Measurements from ENCODE around the gene CFD. TPM values are rescaled to one million over a fixed set of nuclear protein-coding genes. Genes with fewer than 3 reads are reported as not detected.
"Not testable (repeated sequence)": the region's sequence is repeated elsewhere in the genome, so short reads cannot be mapped to it uniquely, and the experiment has no call there.

CFD gene
- total RNA-seq, 1 donor = 19.9 TPM

DNA sequence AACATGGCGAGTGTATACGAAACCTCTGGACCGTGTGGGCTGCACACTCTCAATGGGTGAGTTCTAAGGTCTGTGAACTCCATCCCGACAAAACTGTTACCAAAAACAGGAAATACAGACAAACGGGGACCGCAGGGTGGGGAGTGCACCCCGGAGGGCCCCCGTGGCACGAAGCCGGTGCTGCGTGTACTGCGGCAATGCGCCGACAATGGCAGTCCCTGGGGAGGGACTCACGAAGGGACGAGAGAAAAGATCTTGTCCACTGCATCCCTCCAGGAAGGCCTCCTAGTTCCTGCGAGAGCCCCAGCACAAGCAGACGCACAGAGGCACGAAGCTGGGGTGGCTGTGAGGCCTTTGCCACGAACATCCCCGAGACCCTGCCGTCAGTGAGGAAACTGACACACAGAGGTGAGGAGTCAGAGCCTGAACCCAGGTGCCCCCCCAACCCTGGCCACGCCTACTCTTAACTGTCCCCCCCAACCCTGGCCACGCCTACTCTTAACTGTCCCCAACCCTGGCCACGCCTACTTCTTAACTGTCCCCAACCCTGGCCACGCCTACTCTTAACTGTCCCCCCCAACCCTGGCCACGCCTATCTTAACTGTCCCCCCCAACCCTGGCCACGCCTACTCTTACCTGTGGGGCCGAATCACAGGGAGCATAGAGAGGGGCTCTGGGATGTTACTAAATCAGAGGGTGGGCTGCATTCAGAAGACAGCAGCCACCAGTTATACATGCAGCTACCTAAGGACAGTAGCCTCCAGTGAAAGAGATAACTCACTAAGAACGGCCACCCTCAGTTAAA is 29.3 kb downstream of the CFD start:
- Histone ChIP-seq H3K36me3 (ENCODE audit: insufficient read depth, low read length) (peaks cover 28% of the 10 kb centered on the region), H3K27ac (ENCODE audit: low read depth, low read length) (no peak overlapping the region), H3K27me3 (ENCODE audit: insufficient read depth, low read length) (no peaks in the 10 kb centered on the region), H4K20me1 (ENCODE audit: insufficient read depth, low read length) (peaks cover 4% of the 10 kb centered on the region), H3K4me1 (ENCODE audit: insufficient read depth, low read length) (peaks cover 5% of the 10 kb centered on the region), H3K9me3 (ENCODE audit: low read depth, low read length) (no peaks in the 10 kb centered on the region), H2AFZ (ENCODE audit: low read length) (no peak overlapping the region), H3K4me2 (ENCODE audit: insufficient read depth, low read length) (no peak overlapping the region), H3K79me2 (ENCODE audit: insufficient read depth, low read length) (peaks cover 25% of the 10 kb centered on the region), H3K4me3 (ENCODE audit: insufficient read depth, low read length) (no peak overlapping the region)
- no peak for DNase-seq (ENCODE audit: insufficient read length, low spot score, missing footprints)
- TF ChIP-seq, protein P1, sequence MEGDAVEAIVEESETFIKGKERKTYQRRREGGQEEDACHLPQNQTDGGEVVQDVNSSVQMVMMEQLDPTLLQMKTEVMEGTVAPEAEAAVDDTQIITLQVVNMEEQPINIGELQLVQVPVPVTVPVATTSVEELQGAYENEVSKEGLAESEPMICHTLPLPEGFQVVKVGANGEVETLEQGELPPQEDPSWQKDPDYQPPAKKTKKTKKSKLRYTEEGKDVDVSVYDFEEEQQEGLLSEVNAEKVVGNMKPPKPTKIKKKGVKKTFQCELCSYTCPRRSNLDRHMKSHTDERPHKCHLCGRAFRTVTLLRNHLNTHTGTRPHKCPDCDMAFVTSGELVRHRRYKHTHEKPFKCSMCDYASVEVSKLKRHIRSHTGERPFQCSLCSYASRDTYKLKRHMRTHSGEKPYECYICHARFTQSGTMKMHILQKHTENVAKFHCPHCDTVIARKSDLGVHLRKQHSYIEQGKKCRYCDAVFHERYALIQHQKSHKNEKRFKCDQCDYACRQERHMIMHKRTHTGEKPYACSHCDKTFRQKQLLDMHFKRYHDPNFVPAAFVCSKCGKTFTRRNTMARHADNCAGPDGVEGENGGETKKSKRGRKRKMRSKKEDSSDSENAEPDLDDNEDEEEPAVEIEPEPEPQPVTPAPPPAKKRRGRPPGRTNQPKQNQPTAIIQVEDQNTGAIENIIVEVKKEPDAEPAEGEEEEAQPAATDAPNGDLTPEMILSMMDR (IDR thresholded peaks at IDR 0.05; ENCODE audit: extremely low read depth, low read depth, low read length) = no peak

DNA sequence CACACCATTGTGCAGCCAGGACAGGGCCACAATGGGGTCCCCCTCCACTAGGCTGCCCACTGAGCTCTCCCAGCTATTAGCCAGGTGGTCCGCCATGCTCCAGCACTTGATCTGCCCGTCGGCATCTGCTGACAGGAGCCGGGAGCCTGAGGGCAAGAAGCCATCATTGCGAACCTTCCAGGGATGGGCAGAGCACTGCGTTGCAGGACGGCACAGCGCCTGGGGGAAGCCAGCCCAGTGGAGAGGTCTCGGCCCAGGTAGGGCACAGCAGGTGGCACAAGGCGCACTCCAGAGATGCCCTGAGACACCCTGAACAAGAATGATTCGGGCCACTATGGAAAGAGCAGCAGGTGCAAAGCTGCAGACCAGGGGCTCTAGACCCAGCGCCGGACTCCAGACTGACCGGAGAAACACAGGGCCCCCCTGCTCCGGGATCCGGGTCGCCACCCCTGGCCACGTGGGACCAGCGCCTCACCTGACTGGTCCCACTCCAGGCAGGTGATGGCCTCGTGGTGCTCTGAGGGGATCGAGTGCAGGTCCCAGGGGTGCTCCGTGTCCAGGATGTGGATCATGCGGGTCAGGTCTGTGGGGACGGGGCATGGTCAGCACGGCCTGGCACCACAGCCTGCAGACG is 30.3 kb downstream of the CFD start:
- Histone ChIP-seq H2AFZ (ENCODE audit: low read length) (no peak overlapping the region), H3K4me2 (ENCODE audit: insufficient read depth, low read length) (no peak overlapping the region), H3K9me3 (ENCODE audit: low read depth, low read length) (no peaks in the 10 kb centered on the region), H3K36me3 (ENCODE audit: insufficient read depth, low read length) (peaks cover 26% of the 10 kb centered on the region), H3K4me1 (ENCODE audit: insufficient read depth, low read length) (peaks cover 5% of the 10 kb centered on the region), H4K20me1 (ENCODE audit: insufficient read depth, low read length) (peaks cover 4% of the 10 kb centered on the region), H3K27me3 (ENCODE audit: insufficient read depth, low read length) (no peaks in the 10 kb centered on the region), H3K79me2 (ENCODE audit: insufficient read depth, low read length) (peaks cover 25% of the 10 kb centered on the region), H3K4me3 (ENCODE audit: insufficient read depth, low read length) (no peak overlapping the region), H3K27ac (ENCODE audit: low read depth, low read length) (no peak overlapping the region)
- TF ChIP-seq, protein P1 (IDR thresholded peaks at IDR 0.05; ENCODE audit: extremely low read depth, low read depth, low read length) = no peak
- DNase-seq (ENCODE audit: insufficient read length, low spot score, missing footprints) = no peak

DNA sequence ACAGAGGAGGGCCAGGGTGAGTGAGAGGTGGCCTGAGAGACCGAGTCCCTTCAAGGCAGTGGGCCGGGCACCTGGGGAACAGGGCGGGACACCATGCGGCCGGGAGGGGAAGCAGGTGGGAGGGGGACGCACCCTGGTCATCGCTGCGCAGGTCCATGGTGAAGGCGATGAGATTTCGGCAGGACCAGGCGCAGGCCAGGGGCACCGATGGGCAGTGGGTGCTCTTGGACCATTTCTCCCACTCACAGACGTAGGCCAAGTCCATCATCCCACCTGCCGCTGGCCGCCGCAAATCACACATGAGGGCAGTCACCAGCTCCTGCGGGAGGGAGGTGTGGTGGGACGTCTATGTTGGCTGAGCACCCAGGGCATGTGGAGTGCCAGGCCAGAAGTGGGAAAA is 31.4 kb downstream of the CFD start:
- H3K27me3 ChIP-seq (ENCODE audit: insufficient read depth, low read length) = no peaks in the 10 kb centered on the region
- no peak overlapping the region for H3K4me3 ChIP-seq (ENCODE audit: insufficient read depth, low read length)
- no peak overlapping the region for H3K4me2 ChIP-seq (ENCODE audit: insufficient read depth, low read length)
- H3K4me1 ChIP-seq (ENCODE audit: insufficient read depth, low read length) = peaks cover 5% of the 10 kb centered on the region
- no peak overlapping the region for H3K27ac ChIP-seq (ENCODE audit: low read depth, low read length)
- H2AFZ ChIP-seq (ENCODE audit: low read length) = no peak overlapping the region
- H3K79me2 ChIP-seq (ENCODE audit: insufficient read depth, low read length) = peaks cover 25% of the 10 kb centered on the region
- peaks cover 4% of the 10 kb centered on the region for H4K20me1 ChIP-seq (ENCODE audit: insufficient read depth, low read length)
- H3K36me3 ChIP-seq (ENCODE audit: insufficient read depth, low read length) = peaks cover 18% of the 10 kb centered on the region
- no peaks in the 10 kb centered on the region for H3K9me3 ChIP-seq (ENCODE audit: low read depth, low read length)
- DNase-seq (ENCODE audit: insufficient read length, low spot score, missing footprints) = no peak
- TF ChIP-seq, protein P1 (IDR thresholded peaks at IDR 0.05; ENCODE audit: extremely low read depth, low read depth, low read length) = no peak

DNA sequence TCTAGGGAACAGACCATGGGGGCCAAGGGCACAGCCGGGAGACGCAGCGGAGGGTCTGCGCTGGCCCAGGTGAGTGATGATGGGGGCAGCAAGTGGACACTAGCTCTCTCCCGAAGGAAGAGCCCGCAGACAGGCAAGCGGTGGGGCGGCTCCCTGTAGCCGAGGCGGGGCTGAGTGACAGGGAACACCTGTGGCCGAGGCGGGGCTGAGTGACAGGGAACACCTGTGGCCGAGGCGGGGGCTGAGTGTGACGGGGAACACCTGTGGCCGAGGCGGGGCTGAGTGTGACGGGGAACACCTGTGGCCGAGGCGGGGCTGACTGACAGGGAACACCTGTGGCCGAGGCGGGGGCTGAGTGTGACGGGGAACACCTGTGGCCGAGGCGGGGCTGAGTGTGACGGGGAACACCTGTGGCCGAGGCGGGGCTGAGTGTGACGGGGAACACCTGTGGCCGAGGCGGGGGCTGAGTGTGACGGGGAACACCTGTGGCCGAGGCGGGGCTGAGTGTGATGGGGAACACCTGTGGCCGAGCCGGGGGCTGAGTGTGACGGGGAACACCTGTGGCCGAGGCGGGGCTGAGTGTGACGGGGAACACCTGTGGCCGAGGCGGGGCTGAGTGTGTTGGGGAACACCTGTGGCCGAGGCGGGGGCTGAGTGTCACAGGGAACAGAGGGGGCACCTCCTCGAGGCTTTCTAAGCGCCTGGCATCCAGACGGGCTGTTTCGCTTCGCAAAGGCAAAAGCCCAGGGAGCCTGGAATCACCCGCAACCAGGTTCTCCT is 32.1 kb downstream of the CFD start:
- DNase-seq (ENCODE audit: insufficient read length, low spot score, missing footprints) = peak; percentile 89
- not testable (repeated sequence) for H3K27ac ChIP-seq (ENCODE audit: low read depth, low read length); H2AFZ ChIP-seq (ENCODE audit: low read length); H3K9me3 ChIP-seq (ENCODE audit: low read depth, low read length); H4K20me1 ChIP-seq (ENCODE audit: insufficient read depth, low read length); H3K27me3 ChIP-seq (ENCODE audit: insufficient read depth, low read length); H3K4me1 ChIP-seq (ENCODE audit: insufficient read depth, low read length)
- Histone ChIP-seq H3K36me3 (ENCODE audit: insufficient read depth, low read length) (peaks cover 10% of the 10 kb centered on the region), H3K4me2 (ENCODE audit: insufficient read depth, low read length) (peak overlapping the region; percentile 83), H3K4me3 (ENCODE audit: insufficient read depth, low read length) (peak overlapping the region; percentile 96), H3K79me2 (ENCODE audit: insufficient read depth, low read length) (peaks cover 25% of the 10 kb centered on the region)

All from osteoblast (primary cell).